ENCODE results near the gene KHDRBS2.

DNA sequence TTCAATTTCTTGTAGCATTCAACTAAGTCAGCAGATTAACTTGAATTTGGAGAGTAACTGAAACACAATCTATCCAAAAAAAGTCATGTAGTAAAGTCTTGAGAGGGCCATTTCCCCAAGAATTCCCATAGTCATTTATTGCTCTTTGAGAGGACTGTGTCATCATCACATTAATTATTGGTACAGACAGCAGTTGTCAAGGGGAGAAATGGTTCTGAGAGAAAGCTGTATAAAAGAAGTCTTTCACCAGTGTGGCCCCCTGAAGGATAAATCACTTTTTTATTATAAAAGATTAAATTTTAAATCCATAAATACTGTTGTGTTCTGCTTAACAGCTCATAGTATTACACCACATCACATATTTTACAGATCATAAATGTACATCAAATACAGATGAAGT lies 111.5 kb downstream of the KHDRBS2 start:
- TF ChIP-seq, protein P1, sequence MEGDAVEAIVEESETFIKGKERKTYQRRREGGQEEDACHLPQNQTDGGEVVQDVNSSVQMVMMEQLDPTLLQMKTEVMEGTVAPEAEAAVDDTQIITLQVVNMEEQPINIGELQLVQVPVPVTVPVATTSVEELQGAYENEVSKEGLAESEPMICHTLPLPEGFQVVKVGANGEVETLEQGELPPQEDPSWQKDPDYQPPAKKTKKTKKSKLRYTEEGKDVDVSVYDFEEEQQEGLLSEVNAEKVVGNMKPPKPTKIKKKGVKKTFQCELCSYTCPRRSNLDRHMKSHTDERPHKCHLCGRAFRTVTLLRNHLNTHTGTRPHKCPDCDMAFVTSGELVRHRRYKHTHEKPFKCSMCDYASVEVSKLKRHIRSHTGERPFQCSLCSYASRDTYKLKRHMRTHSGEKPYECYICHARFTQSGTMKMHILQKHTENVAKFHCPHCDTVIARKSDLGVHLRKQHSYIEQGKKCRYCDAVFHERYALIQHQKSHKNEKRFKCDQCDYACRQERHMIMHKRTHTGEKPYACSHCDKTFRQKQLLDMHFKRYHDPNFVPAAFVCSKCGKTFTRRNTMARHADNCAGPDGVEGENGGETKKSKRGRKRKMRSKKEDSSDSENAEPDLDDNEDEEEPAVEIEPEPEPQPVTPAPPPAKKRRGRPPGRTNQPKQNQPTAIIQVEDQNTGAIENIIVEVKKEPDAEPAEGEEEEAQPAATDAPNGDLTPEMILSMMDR (IDR thresholded peaks at IDR 0.05): no peak
- TF ChIP-seq ETV6 (CRISPR knock-in tag; IDR thresholded peaks at IDR 0.05) (no peak), MYBL2 (CRISPR knock-in tag; IDR thresholded peaks at IDR 0.05) (no peak), CBFB (CRISPR knock-in tag; IDR thresholded peaks at IDR 0.05; ENCODE audit: low read depth) (no peak), PRRX2 (CRISPR knock-in tag; IDR thresholded peaks at IDR 0.05) (no peak), ELF4 (CRISPR knock-in tag; IDR thresholded peaks at IDR 0.05; ENCODE audit: low read depth) (no peak), ZNF396 (CRISPR knock-in tag; IDR thresholded peaks at IDR 0.05; ENCODE audit: borderline replicate concordance) (no peak)
- TF ChIP-seq, protein P2, sequence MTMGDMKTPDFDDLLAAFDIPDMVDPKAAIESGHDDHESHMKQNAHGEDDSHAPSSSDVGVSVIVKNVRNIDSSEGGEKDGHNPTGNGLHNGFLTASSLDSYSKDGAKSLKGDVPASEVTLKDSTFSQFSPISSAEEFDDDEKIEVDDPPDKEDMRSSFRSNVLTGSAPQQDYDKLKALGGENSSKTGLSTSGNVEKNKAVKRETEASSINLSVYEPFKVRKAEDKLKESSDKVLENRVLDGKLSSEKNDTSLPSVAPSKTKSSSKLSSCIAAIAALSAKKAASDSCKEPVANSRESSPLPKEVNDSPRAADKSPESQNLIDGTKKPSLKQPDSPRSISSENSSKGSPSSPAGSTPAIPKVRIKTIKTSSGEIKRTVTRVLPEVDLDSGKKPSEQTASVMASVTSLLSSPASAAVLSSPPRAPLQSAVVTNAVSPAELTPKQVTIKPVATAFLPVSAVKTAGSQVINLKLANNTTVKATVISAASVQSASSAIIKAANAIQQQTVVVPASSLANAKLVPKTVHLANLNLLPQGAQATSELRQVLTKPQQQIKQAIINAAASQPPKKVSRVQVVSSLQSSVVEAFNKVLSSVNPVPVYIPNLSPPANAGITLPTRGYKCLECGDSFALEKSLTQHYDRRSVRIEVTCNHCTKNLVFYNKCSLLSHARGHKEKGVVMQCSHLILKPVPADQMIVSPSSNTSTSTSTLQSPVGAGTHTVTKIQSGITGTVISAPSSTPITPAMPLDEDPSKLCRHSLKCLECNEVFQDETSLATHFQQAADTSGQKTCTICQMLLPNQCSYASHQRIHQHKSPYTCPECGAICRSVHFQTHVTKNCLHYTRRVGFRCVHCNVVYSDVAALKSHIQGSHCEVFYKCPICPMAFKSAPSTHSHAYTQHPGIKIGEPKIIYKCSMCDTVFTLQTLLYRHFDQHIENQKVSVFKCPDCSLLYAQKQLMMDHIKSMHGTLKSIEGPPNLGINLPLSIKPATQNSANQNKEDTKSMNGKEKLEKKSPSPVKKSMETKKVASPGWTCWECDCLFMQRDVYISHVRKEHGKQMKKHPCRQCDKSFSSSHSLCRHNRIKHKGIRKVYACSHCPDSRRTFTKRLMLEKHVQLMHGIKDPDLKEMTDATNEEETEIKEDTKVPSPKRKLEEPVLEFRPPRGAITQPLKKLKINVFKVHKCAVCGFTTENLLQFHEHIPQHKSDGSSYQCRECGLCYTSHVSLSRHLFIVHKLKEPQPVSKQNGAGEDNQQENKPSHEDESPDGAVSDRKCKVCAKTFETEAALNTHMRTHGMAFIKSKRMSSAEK (CRISPR knock-in tag; IDR thresholded peaks at IDR 0.05; ENCODE audit: borderline replicate concordance): no peak
